DND-41 (cell line): ENCODE results near the gene PLCE1.

Experiments
- ATAC-seq: fragments of 200-7000 bp; cut with Tn5 transposase; 3 replicates; pipeline ENCODE4 v1.9.1; 2021; ENCODE audit warnings: low read depth; ENCODE audit not compliant: insufficient read depth
- DNase-seq: peaks from one replicate; pipeline ENCODE4 v3.0.0-alpha.2; 2020
- H2AFZ ChIP-seq: 2 replicates; pipeline ENCODE4 v1.6.0; 2012; ENCODE audit warnings: low read depth, low read length
- H3K27ac ChIP-seq: 2 replicates; pipeline ENCODE4 v1.5.1; 2012; ENCODE audit warnings: low read length, inconsistent platforms
- H3K27me3 ChIP-seq: fragments of 200-600 bp; sonication (generic); 2 replicates; pipeline ENCODE4 v1.6.0; 2012; ENCODE audit warnings: low read length, mild to moderate bottlenecking, inconsistent platforms; ENCODE audit not compliant: insufficient read depth, poor library complexity
- H3K36me3 ChIP-seq: 2 replicates; pipeline ENCODE4 v1.5.1; 2012; ENCODE audit warnings: low read length, inconsistent platforms; ENCODE audit not compliant: insufficient read depth
- H3K4me1 ChIP-seq: 2 replicates; pipeline ENCODE4 v1.5.1; 2012; ENCODE audit warnings: mild to moderate bottlenecking, low read length; ENCODE audit not compliant: insufficient read depth
- H3K4me2 ChIP-seq: 2 replicates; pipeline ENCODE4 v1.6.0; 2012; ENCODE audit warnings: mild to moderate bottlenecking, moderate library complexity, low read length, inconsistent platforms; ENCODE audit not compliant: insufficient read depth
- H3K4me3 ChIP-seq, 2 experiments: fragments of 200-600 bp in 1 of 2; shearing (Covaris generic) in 1 of 2; 2 replicates each; pipeline ENCODE4 v1.5.1; 2012 to 2016; ENCODE audit warnings: inconsistent platforms in 2 of 2, low read length in 2 of 2, mild to moderate bottlenecking in 2 of 2, low read depth in 1 of 2, moderate library complexity in 1 of 2
- H3K79me2 ChIP-seq: 2 replicates; pipeline ENCODE4 v1.6.0; 2012; ENCODE audit warnings: low read length, inconsistent platforms; ENCODE audit not compliant: insufficient read depth
- H3K9ac ChIP-seq: 2 replicates; pipeline ENCODE4 v1.6.0; 2012; ENCODE audit warnings: low read depth, mild to moderate bottlenecking, inconsistent platforms, low read length, moderate library complexity
- H3K9me3 ChIP-seq: 2 replicates; pipeline ENCODE4 v1.5.1; 2012; ENCODE audit warnings: low read length, moderate library complexity, mild to moderate bottlenecking, inconsistent platforms; ENCODE audit not compliant: insufficient read depth, severe bottlenecking
- H4K20me1 ChIP-seq: 2 replicates; pipeline ENCODE4 v1.6.0; 2012; ENCODE audit warnings: low read length; ENCODE audit not compliant: insufficient read depth
- CTCF ChIP-seq: IDR thresholded peaks from 2 replicates; pipeline ENCODE4 v1.5.1; 2012; ENCODE audit warnings: borderline replicate concordance, low read length, moderate library complexity, mild to moderate bottlenecking; ENCODE audit not compliant: poor library complexity, severe bottlenecking; ENCODE audit errors: extremely low read depth
- EZH2 ChIP-seq: IDR thresholded peaks from 3 replicates; pipeline ENCODE4 v1.6.1; 2012; ENCODE audit warnings: borderline replicate concordance, low read depth, mild to moderate bottlenecking, moderate library complexity, low read length, inconsistent platforms; ENCODE audit not compliant: severe bottlenecking

PLCE1 gene

GRCh38 chr10:93993782-93994437, at the start of gene PLCE1:
TSS of gene PLCE1 (plus strand) at chr10:93993931. CDS start at chr10:94031047, 37,116 bp downstream.
- DNase-seq (no peak), ATAC-seq (no peak)
- no peak within 1 kb of the TSS for H2AFZ ChIP-seq
- no peaks in the 10 kb centered on the region for H4K20me1 ChIP-seq
- no peaks in the 10 kb centered on the region for H3K4me1 ChIP-seq
- no peak within 1 kb of the TSS for H3K9ac ChIP-seq
- no peak for TF ChIP-seq EZH2
- no peak for TF ChIP-seq CTCF
- no peak within 1 kb of the TSS for H3K4me2 ChIP-seq
- no peaks in the 10 kb centered on the region for H3K79me2 ChIP-seq
- H3K36me3 ChIP-seq = no peaks in the 10 kb centered on the region
- no peak within 1 kb of the TSS for H3K27ac ChIP-seq
- no peaks in the 10 kb centered on the region for H3K27me3 ChIP-seq
- no peak within 1 kb of the TSS for H3K4me3 ChIP-seq
- H3K9me3 ChIP-seq = no peaks in the 10 kb centered on the region

GRCh38 chr10:93945819-93946218, 47.9 kb upstream of the PLCE1 start:
- H4K20me1 ChIP-seq = no peaks in the 10 kb centered on the region
- H3K27me3 ChIP-seq = peaks cover 6% of the 10 kb centered on the region
- H3K4me2 ChIP-seq = no peak overlapping the region
- H3K79me2 ChIP-seq = no peaks in the 10 kb centered on the region
- no peak overlapping the region for H3K27ac ChIP-seq
- ATAC-seq (no peak), DNase-seq (no peak)
- no peaks in the 10 kb centered on the region for H3K9me3 ChIP-seq
- TF ChIP-seq CTCF (no peak), EZH2 (no peak)
- H3K4me1 ChIP-seq = no peaks in the 10 kb centered on the region
- no peaks in the 10 kb centered on the region for H3K36me3 ChIP-seq
- H2AFZ ChIP-seq = no peak overlapping the region
- no peak overlapping the region for H3K9ac ChIP-seq
- no peak overlapping the region for H3K4me3 ChIP-seq

- Histone ChIP-seq H3K79me2 (no peaks in the 10 kb centered on the region), H3K9me3 (no peaks in the 10 kb centered on the region)
Measured at GRCh38 chr10:93947055-93947454, 46.7 kb upstream of the PLCE1 start.

GRCh38 chr10:93947524-93947923, 46.2 kb upstream of the PLCE1 start:
- no peak overlapping the region for H2AFZ ChIP-seq
- no peak overlapping the region for H3K9ac ChIP-seq
- no peaks in the 10 kb centered on the region for H3K4me1 ChIP-seq
- no peak overlapping the region for H3K4me3 ChIP-seq
- ATAC-seq = no peak
- H3K9me3 ChIP-seq = no peaks in the 10 kb centered on the region
- H3K4me2 ChIP-seq = no peak overlapping the region
- H3K79me2 ChIP-seq = no peaks in the 10 kb centered on the region
- no peaks in the 10 kb centered on the region for H4K20me1 ChIP-seq
- no peak for DNase-seq
- peaks cover 6% of the 10 kb centered on the region for H3K27me3 ChIP-seq
- H3K36me3 ChIP-seq = no peaks in the 10 kb centered on the region
- TF ChIP-seq CTCF = no peak
- no peak for TF ChIP-seq EZH2
- no peak overlapping the region for H3K27ac ChIP-seq

More at GRCh38 chr10:93947055-93947454, 46.7 kb upstream of the PLCE1 start:
- Histone ChIP-seq H3K27ac (no peak overlapping the region), H2AFZ (no peak overlapping the region), H3K27me3 (peaks cover 6% of the 10 kb centered on the region), H3K4me2 (no peak overlapping the region), H3K9ac (no peak overlapping the region), H4K20me1 (no peaks in the 10 kb centered on the region), H3K36me3 (no peaks in the 10 kb centered on the region), H3K4me3 (no peak overlapping the region), H3K4me1 (no peaks in the 10 kb centered on the region)
- TF ChIP-seq EZH2 = no peak
- DNase-seq (no peak), ATAC-seq (no peak)
